Left hindlimb (tissue), 1 donor: ENCODE data around the gene GNRHR.
"Not testable (repeated sequence)": the region's sequence is repeated elsewhere in the genome, so short reads cannot be mapped to it uniquely, and the experiment has no call there.

Experiments used
- DNase-seq: peaks from one replicate; pipeline ENCODE4 v3.0.0-alpha.2; 2018

GNRHR gene

GRCh38 chr4:67727124-67727850 lies 26.9 kb downstream of the GNRHR start:
- no peak for DNase-seq

GRCh38 chr4:67725981-67726380 lies 28.2 kb downstream of the GNRHR start:
- no peak for DNase-seq

GRCh38 chr4:67725132-67725531 lies 29.1 kb downstream of the GNRHR start:
- no peak for DNase-seq

GRCh38 chr4:67723949-67724348 lies 30.2 kb downstream of the GNRHR start:
- DNase-seq, result no peak

- DNase-seq, result no peak
Observed at GRCh38 chr4:67723341-67723740, 30.8 kb downstream of the GNRHR start.

GRCh38 chr4:67721770-67722597 lies 32.2 kb downstream of the GNRHR start:
- DNase-seq, result no peak

GRCh38 chr4:67721315-67721769 lies 32.8 kb downstream of the GNRHR start:
- DNase-seq, result no peak

GRCh38 chr4:67719953-67720617 lies 34.1 kb downstream of the GNRHR start:
- DNase-seq, result no peak

GRCh38 chr4:67718848-67719247 lies 35.3 kb downstream of the GNRHR start:
- no peak for DNase-seq

GRCh38 chr4:67717586-67717985 lies 36.6 kb downstream of the GNRHR start:
- no peak for DNase-seq

- DNase-seq, result no peak
Observed at GRCh38 chr4:67714955-67715354, 39.2 kb downstream of the GNRHR start.

GRCh38 chr4:67714248-67714583 lies 40.0 kb downstream of the GNRHR start:
- DNase-seq, result no peak

GRCh38 chr4:67713529-67714247 lies 40.5 kb downstream of the GNRHR start:
- no peak for DNase-seq

GRCh38 chr4:67712650-67713528 lies 41.3 kb downstream of the GNRHR start:
- DNase-seq, result no peak

GRCh38 chr4:67712000-67712625 lies 42.1 kb downstream of the GNRHR start:
- DNase-seq, result no peak

- not testable (repeated sequence) for DNase-seq
Observed at GRCh38 chr4:67706682-67707081, 47.5 kb downstream of the GNRHR start.

GRCh38 chr4:67704843-67705242 lies 49.3 kb downstream of the GNRHR start:
- DNase-seq, result no peak

GRCh38 chr4:67702166-67702565 lies 52.0 kb downstream of the GNRHR start:
- DNase-seq, result no peak

- no peak for DNase-seq
Observed at GRCh38 chr4:67701517-67701850, 52.7 kb downstream of the GNRHR start.

GRCh38 chr4:67700738-67701516 lies 53.3 kb downstream of the GNRHR start, which contains the start of gene UBA6:
TSS of gene UBA6 (minus strand) at chr4:67701155. CDS start at chr4:67701119, 36 bp downstream.
- DNase-seq, result peak; percentile 98
